Mesendoderm (in vitro differentiated cells): ENCODE data around the gene TMEM37.

Source experiments
- DNase-seq: peaks from one replicate; pipeline ENCODE4 v3.0.0; 2013
- H2AK5ac ChIP-seq: 2 replicates; pipeline ENCODE4 v1.6.1; 2013; ENCODE audit warnings: low read length, inconsistent platforms
- H2BK120ac ChIP-seq: 2 replicates; pipeline ENCODE4 v1.6.1; 2013; ENCODE audit warnings: low read depth, mild to moderate bottlenecking, low read length, moderate library complexity, mixed read lengths
- H2BK15ac ChIP-seq: replicated peaks from 2 replicates; pipeline ENCODE4 v1.6.1; 2013; ENCODE audit warnings: low read depth, mild to moderate bottlenecking, moderate library complexity
- H2BK5ac ChIP-seq: 2 replicates; pipeline ENCODE4 v1.6.1; 2013; ENCODE audit warnings: low read length, inconsistent platforms
- H3K18ac ChIP-seq: 2 replicates; pipeline ENCODE4 v1.6.1; 2013; ENCODE audit warnings: mild to moderate bottlenecking, low read length, mixed read lengths
- H3K23ac ChIP-seq: one replicate; pipeline ENCODE4 v1.6.1; 2013; ENCODE audit warnings: low read length
- H3K27ac ChIP-seq: 2 replicates; pipeline ENCODE4 v1.5.1; 2013; ENCODE audit warnings: low read depth, mild to moderate bottlenecking, inconsistent platforms, low read length, moderate library complexity
- H3K27me3 ChIP-seq: 2 replicates; pipeline ENCODE4 v1.6.1; 2013; ENCODE audit warnings: low read length, control low read depth, mild to moderate bottlenecking, inconsistent platforms; ENCODE audit not compliant: insufficient read depth, poor library complexity
- H3K36me3 ChIP-seq: 2 replicates; pipeline ENCODE4 v1.6.1; 2013; ENCODE audit warnings: low read length, inconsistent platforms; ENCODE audit not compliant: control insufficient read depth, insufficient read depth
- H3K4ac ChIP-seq: one replicate; pipeline ENCODE4 v1.6.1; 2013; ENCODE audit warnings: low read depth, mild to moderate bottlenecking, low read length, moderate library complexity
- H3K4me1 ChIP-seq: 2 replicates; pipeline ENCODE4 v1.6.1; 2013; ENCODE audit warnings: low read depth, low read length, inconsistent platforms; ENCODE audit not compliant: control insufficient read depth
- H3K4me2 ChIP-seq: 2 replicates; pipeline ENCODE4 v1.6.1; 2013; ENCODE audit warnings: low read length
- H3K4me3 ChIP-seq: 2 replicates; pipeline ENCODE4 v1.5.1; 2013; ENCODE audit warnings: mild to moderate bottlenecking, low read length
- H3K56ac ChIP-seq: one replicate; pipeline ENCODE4 v1.6.1; 2013; ENCODE audit warnings: low read length
- H3K79me1 ChIP-seq: 2 replicates; pipeline ENCODE4 v1.6.1; 2013; ENCODE audit warnings: low read length, inconsistent platforms
- H3K79me2 ChIP-seq: 2 replicates; pipeline ENCODE4 v1.6.1; 2013; ENCODE audit warnings: mild to moderate bottlenecking, low read length; ENCODE audit not compliant: control insufficient read depth, insufficient read depth
- H3K9ac ChIP-seq: 2 replicates; pipeline ENCODE4 v1.6.1; 2013; ENCODE audit warnings: low read length, inconsistent platforms
- H4K5ac ChIP-seq: one replicate; pipeline ENCODE4 v1.6.1; 2013; ENCODE audit warnings: low read length
- H4K8ac ChIP-seq: one replicate; pipeline ENCODE4 v1.6.1; 2013; ENCODE audit warnings: low read depth, mild to moderate bottlenecking, control low read depth, low read length, moderate library complexity
- WGBS: extraction: QIAGEN DNeasy Blood & Tissue Kit; methylation state at CpG from one replicate; pipeline ENCODE4 v1.1.7; 2013; ENCODE audit warnings: low lambda C conversion rate, missing lambda C conversion rate; ENCODE audit not compliant: insufficient coverage; ENCODE audit errors: extremely low coverage; 5-methylcytosine and 5-hydroxymethylcytosine counted together

The TMEM37 gene

DNA sequence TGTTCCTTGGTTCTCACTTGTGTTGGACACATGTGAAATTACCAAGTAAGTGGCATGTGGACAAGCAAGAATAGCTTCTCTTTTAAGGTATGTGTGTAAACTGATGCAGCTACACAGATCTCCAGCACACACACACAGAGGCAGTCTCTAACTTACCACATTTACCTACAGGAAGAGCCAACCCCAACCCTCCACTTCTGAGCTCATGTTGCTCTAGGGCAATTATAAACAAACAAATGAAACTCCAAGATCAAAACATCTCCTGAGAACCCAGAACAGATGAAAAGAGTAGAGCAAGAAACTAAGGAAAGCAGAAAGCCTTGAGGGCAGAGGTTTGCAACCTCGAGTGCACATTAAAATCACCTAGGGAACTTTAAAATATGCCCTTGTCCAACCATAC is 16.0 kb upstream of the TMEM37 start:
- no peak for DNase-seq
- H3K4me2 ChIP-seq, result no peak overlapping the region
- H3K23ac ChIP-seq, result no peak overlapping the region
- no peaks in the 10 kb centered on the region for H3K79me1 ChIP-seq
- no peak overlapping the region for H3K27ac ChIP-seq
- no peak overlapping the region for H2BK15ac ChIP-seq
- H2AK5ac ChIP-seq, result no peak overlapping the region
- H3K56ac ChIP-seq, result no peak overlapping the region
- no peak overlapping the region for H3K4ac ChIP-seq
- no peaks in the 10 kb centered on the region for H3K36me3 ChIP-seq
- H3K9ac ChIP-seq, result no peak overlapping the region
- H4K5ac ChIP-seq, result no peak overlapping the region
- no peak overlapping the region for H3K18ac ChIP-seq
- H2BK120ac ChIP-seq, result no peak overlapping the region
- H2BK5ac ChIP-seq, result no peak overlapping the region
- H3K4me3 ChIP-seq, result no peak overlapping the region
- H3K79me2 ChIP-seq, result no peaks in the 10 kb centered on the region
- H4K8ac ChIP-seq, result no peak overlapping the region
- WGBS, result no CpG with 5 or more reads among the region's 1 CpG
- H3K27me3 ChIP-seq, result no peaks in the 10 kb centered on the region
- H3K4me1 ChIP-seq, result no peaks in the 10 kb centered on the region

DNA sequence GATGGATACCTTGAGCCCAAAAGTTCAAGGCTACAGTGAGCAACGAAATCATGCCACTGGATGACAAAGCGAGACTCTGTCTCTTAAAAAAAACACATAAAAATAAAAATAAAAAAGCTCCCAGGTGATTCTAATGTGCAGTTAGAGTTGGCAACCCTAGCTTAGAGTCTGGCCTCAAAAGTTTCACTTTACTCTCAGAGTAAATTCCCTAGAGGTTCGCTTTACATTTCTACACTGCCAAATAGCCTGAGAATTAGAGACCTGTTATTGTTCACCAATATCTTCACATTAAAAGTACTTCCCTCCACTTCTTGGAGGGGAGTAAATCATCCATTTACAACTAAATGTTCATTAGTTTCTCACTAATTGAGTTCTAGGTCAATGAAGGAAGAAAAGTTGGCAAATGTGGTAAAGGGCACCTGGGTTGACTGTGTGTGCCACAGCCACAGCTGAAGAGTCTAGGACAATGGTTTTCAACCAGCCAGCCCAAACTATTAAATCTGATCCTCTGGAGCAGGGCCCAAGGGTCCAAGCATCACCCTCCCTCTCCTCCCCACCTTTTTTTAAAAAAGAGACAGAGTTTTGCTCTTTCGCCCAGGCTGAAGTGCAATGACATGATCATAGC is 15.2 kb upstream of the TMEM37 start:
- Histone ChIP-seq H2AK5ac (no peak overlapping the region), H3K23ac (no peak overlapping the region), H2BK15ac (no peak overlapping the region), H3K9ac (no peak overlapping the region), H3K36me3 (no peaks in the 10 kb centered on the region), H3K56ac (no peak overlapping the region), H3K4me3 (no peak overlapping the region), H3K18ac (no peak overlapping the region), H3K4ac (no peak overlapping the region), H2BK120ac (no peak overlapping the region), H4K8ac (no peak overlapping the region), H3K79me1 (no peaks in the 10 kb centered on the region), H3K79me2 (no peaks in the 10 kb centered on the region), H3K4me2 (no peak overlapping the region), H3K4me1 (no peaks in the 10 kb centered on the region), H3K27ac (no peak overlapping the region), H3K27me3 (no peaks in the 10 kb centered on the region), H4K5ac (no peak overlapping the region), H2BK5ac (no peak overlapping the region)
- no peak for DNase-seq
- no CpG with 5 or more reads among the region's 4 CpGs for WGBS

DNA sequence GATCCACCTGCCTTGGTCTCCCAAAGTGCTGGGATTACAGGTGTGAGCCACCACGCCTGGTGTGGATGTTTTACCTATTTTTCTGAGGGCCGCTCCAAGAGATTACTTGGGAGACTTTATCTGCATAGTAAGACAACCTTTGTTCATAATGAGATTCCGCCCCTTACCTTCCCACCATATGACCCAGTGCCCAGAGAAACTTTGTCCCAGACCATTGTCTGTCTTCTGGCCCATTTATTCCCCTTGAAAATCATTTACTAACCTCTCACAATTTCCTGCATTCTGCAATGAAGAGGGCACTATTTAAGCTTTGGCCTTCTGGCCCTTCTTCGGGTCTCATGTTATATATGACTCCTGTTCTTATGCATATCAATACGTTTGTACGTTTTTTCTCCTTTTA is 13.7 kb upstream of the TMEM37 start:
- Histone ChIP-seq H3K56ac (no peak overlapping the region), H3K4me3 (no peak overlapping the region), H3K4me1 (no peaks in the 10 kb centered on the region), H2BK15ac (no peak overlapping the region), H4K8ac (no peak overlapping the region), H3K23ac (no peak overlapping the region), H3K9ac (no peak overlapping the region), H3K79me1 (no peaks in the 10 kb centered on the region), H2BK5ac (no peak overlapping the region), H3K18ac (no peak overlapping the region), H3K4ac (no peak overlapping the region), H3K4me2 (no peak overlapping the region), H3K27ac (no peak overlapping the region), H2AK5ac (no peak overlapping the region), H2BK120ac (no peak overlapping the region), H3K36me3 (no peaks in the 10 kb centered on the region), H3K27me3 (no peaks in the 10 kb centered on the region), H4K5ac (no peak overlapping the region), H3K79me2 (no peaks in the 10 kb centered on the region)
- no CpG with 5 or more reads among the region's 6 CpGs for WGBS
- DNase-seq, result no peak

DNA sequence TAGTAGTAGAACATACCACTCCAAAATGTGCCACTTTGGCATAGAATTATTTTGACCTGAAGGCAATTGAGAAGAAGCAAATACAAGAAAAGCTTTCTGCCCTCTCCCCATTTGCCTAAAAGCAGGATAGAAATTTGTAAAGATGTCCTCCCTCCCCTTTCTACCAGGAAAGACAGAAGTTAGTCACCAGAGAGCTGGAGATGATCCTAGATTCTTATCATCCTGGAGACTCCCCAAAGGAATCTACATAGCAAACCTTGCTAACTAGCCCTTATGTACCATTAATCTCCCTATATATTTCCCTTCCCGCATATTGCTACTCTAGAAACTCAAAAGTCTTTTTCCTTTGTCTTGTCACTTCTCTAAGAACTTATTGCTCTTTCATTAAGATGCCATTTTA is 12.6 kb upstream of the TMEM37 start:
- H2AK5ac ChIP-seq, result no peak overlapping the region
- no peak overlapping the region for H3K23ac ChIP-seq
- no peak overlapping the region for H2BK5ac ChIP-seq
- H3K79me2 ChIP-seq, result no peaks in the 10 kb centered on the region
- no peak for DNase-seq
- H4K5ac ChIP-seq, result no peak overlapping the region
- no peak overlapping the region for H3K4me3 ChIP-seq
- no peak overlapping the region for H2BK120ac ChIP-seq
- no peak overlapping the region for H3K18ac ChIP-seq
- H3K4me2 ChIP-seq, result no peak overlapping the region
- no peaks in the 10 kb centered on the region for H3K4me1 ChIP-seq
- no peak overlapping the region for H3K56ac ChIP-seq
- H3K9ac ChIP-seq, result no peak overlapping the region
- H3K36me3 ChIP-seq, result no peaks in the 10 kb centered on the region
- H3K4ac ChIP-seq, result no peak overlapping the region
- H3K27me3 ChIP-seq, result no peaks in the 10 kb centered on the region
- no peak overlapping the region for H4K8ac ChIP-seq
- H3K27ac ChIP-seq, result no peak overlapping the region
- no peaks in the 10 kb centered on the region for H3K79me1 ChIP-seq
- no CpG with 5 or more reads among the region's 1 CpG for WGBS
- no peak overlapping the region for H2BK15ac ChIP-seq

DNA sequence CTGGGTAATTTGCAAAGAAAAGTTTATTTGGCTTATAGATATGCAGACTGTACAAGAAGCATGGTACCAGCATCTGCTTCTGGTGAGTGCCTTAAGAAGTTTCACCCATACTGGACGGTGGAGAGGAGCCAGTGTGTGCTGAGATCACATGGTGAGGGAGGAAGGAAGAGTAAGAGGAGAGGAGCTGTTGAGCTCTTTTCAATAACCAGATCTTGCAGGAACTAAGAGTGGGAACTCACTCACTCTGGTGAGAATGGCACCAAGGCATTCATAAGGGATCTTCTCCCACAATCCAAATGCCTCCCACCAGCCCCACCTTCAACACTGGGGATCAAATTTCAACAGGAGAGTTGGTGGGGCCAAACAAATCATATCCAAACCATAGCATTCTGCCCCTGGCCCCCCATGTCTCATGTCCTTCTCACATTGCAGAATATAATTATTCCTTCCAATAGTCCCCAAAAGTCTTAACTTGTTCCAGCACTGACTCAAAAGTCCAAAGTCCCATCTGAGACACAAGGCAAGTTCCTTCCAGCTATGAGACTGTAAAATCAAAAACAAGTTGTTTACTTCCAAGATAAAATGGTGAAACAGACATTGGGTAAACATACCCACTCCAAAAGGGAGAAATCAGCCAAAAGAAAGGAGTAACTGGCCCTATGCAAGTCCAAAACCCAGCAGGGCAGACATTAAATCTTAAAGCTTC is 11.7 kb upstream of the TMEM37 start:
- no CpG with 5 or more reads among the region's 1 CpG for WGBS
- no peaks in the 10 kb centered on the region for H3K27me3 ChIP-seq
- no peak overlapping the region for H2AK5ac ChIP-seq
- H3K18ac ChIP-seq, result no peak overlapping the region
- no peak overlapping the region for H4K5ac ChIP-seq
- H3K27ac ChIP-seq, result no peak overlapping the region
- H3K9ac ChIP-seq, result no peak overlapping the region
- no peaks in the 10 kb centered on the region for H3K79me2 ChIP-seq
- H3K36me3 ChIP-seq, result no peaks in the 10 kb centered on the region
- no peak for DNase-seq
- H3K23ac ChIP-seq, result no peak overlapping the region
- H3K4me1 ChIP-seq, result no peaks in the 10 kb centered on the region
- no peaks in the 10 kb centered on the region for H3K79me1 ChIP-seq
- no peak overlapping the region for H3K4me2 ChIP-seq
- H3K56ac ChIP-seq, result no peak overlapping the region
- no peak overlapping the region for H2BK15ac ChIP-seq
- H3K4ac ChIP-seq, result no peak overlapping the region
- H2BK120ac ChIP-seq, result no peak overlapping the region
- H3K4me3 ChIP-seq, result no peak overlapping the region
- no peak overlapping the region for H2BK5ac ChIP-seq
- H4K8ac ChIP-seq, result no peak overlapping the region

DNA sequence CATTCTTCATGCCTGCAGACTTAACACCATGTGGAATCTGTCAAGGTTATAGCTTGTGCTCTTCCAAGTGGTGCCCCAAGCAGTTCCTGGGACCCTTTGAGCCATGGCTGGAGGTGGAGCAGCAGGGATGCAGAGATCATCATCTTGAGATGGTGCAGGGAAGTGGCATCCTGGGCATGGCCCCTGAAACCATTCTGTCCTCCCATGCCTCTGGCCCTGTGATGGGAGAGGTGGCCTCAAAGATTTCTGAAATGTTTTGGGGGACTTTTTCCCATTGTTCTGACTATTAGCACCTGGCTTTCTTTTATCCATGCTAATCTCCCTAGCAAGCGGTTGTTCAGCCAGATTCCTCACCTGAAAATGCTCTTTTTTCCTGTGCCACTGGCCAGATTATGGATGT is 10.3 kb upstream of the TMEM37 start:
- no peak overlapping the region for H4K5ac ChIP-seq
- no peak overlapping the region for H2AK5ac ChIP-seq
- no peaks in the 10 kb centered on the region for H3K79me2 ChIP-seq
- H3K79me1 ChIP-seq, result no peaks in the 10 kb centered on the region
- H3K4me3 ChIP-seq, result no peak overlapping the region
- no peak for DNase-seq
- H2BK5ac ChIP-seq, result no peak overlapping the region
- no peak overlapping the region for H4K8ac ChIP-seq
- H3K27me3 ChIP-seq, result no peaks in the 10 kb centered on the region
- no peaks in the 10 kb centered on the region for H3K36me3 ChIP-seq
- H2BK15ac ChIP-seq, result no peak overlapping the region
- no peak overlapping the region for H2BK120ac ChIP-seq
- no peak overlapping the region for H3K56ac ChIP-seq
- no CpG with 5 or more reads among the region's 1 CpG for WGBS
- H3K4me2 ChIP-seq, result no peak overlapping the region
- no peak overlapping the region for H3K27ac ChIP-seq
- no peak overlapping the region for H3K9ac ChIP-seq
- H3K4ac ChIP-seq, result no peak overlapping the region
- no peaks in the 10 kb centered on the region for H3K4me1 ChIP-seq
- no peak overlapping the region for H3K18ac ChIP-seq
- no peak overlapping the region for H3K23ac ChIP-seq
